ENCODE results near the gene CHDH. TPM values are rescaled to one million over a fixed set of nuclear protein-coding genes. Genes with fewer than 3 reads are reported as not detected.
A peak's percentile ranks its signal among the peaks of the same experiment; 100 is the strongest.

The CHDH gene
- total and polyA plus RNA-seq, 4 donors = 0.56 to 3.7 (median 0.86) TPM

DNA sequence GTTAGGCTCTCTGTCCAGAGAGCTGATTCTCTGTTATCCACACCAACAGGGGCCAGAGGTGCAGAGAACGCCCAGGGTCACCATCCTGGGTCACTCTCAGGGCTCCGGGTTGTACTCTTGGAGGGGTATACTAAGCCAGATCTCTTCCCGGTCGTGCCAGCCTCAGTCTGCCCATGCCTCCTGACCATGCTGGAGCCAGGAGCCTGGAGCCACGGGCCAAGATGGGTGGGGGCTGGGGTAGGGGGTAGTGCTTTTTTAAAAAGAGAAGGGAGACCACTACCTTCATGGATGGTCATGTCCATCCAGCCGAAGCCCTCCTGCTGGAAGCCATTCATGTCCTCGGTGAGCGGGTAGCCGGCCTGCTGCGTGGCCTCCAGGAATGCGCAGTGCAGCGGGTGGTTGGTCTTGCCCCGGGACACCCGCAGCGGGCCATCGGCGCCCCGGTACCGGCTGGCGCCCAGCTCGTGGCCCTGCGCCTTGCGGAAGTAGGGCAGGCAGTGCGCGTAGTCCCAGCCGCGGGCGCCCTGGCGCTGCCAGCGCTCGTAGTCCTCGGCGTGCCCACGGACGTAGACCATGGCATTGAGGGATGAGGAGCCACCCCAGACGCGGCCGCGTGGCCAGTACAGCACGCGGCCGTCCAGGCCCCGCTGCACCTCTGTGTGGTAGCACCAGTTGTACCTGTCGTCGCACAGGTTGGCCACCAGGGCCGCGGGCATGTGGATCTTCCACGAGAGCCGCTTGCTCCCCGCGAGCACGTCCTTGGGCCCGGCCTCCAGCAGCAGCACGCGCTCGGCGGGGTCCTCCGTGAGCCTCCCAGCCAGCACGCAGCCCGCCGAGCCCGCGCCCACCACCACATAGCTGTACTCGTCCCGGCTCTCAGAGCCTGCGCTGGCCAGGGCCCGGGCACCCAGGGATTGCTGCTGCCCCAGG is 22.9 kb downstream of the CHDH start:
- Histone ChIP-seq H3K27ac (ENCODE audit: low read depth in 1 of 2, low read length in 2 of 2) (no peak overlapping the region), H3K36me3 (ENCODE audit: control insufficient read depth in 1 of 2, insufficient read depth in 2 of 2, low read length in 1 of 2) (no peaks in the 10 kb centered on the region), H3K9me3 (ENCODE audit: control insufficient read depth, low read length) (no peaks in the 10 kb centered on the region), H3K4me1 (ENCODE audit: control insufficient read depth in 1 of 2, insufficient read depth in 2 of 2, low read length in 2 of 2) (no peaks in the 10 kb centered on the region), H3K27me3 (ENCODE audit: control insufficient read depth in 1 of 2, insufficient read depth in 2 of 2, low read length in 1 of 2) (no peaks in the 10 kb centered on the region), H3K4me3 (ENCODE audit: low read length in 2 of 2) (no peak overlapping the region)
- intact Hi-C loops (cut with DNase I) = no loop called here
- ATAC-seq (ENCODE audit: low FRiP score) (no peak), DNase-seq (peak in 1 of 2 donors; percentile 70)
- WGBS, 2 donors = 97% methylated on average over 67 of the region's 67 CpGs

DNA sequence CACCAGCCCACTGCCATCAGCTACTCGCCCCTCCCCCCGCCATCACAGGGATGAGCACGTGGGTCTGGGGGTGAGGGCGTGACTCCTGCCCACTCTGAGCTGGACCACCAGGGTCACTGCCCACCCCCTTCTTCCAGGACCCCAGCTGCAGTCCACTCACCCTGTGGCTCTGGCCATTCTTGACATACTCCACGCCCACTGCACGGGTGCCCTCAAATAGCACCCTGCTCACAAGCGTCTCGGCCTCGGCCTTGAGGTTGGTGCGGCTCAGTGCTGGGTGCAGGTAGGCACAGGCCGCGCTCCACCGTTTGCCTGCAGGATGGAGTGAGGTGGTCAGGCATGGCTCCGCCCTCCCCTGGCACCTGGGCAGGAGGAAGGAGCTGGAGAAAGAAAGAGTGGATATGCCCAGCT is 23.9 kb downstream of the CHDH start:
- WGBS, 2 donors = 84 to 90% methylated on average over 13 to 14 of the region's 14 CpGs
- intact Hi-C loops (cut with DNase I) = no loop called here
- no peak overlapping the region for H3K4me3 ChIP-seq (ENCODE audit: low read length in 2 of 2)
- no peaks in the 10 kb centered on the region for H3K9me3 ChIP-seq (ENCODE audit: control insufficient read depth, low read length)
- DNase-seq (peak in 1 of 2 donors; percentile 71), ATAC-seq (ENCODE audit: low FRiP score) (no peak)
- no peaks in the 10 kb centered on the region for H3K27me3 ChIP-seq (ENCODE audit: control insufficient read depth in 1 of 2, insufficient read depth in 2 of 2, low read length in 1 of 2)
- no peak overlapping the region for H3K27ac ChIP-seq (ENCODE audit: low read depth in 1 of 2, low read length in 2 of 2)
- no peaks in the 10 kb centered on the region for H3K36me3 ChIP-seq (ENCODE audit: control insufficient read depth in 1 of 2, insufficient read depth in 2 of 2, low read length in 1 of 2)
- H3K4me1 ChIP-seq (ENCODE audit: control insufficient read depth in 1 of 2, insufficient read depth in 2 of 2, low read length in 2 of 2) = no peaks in the 10 kb centered on the region

DNA sequence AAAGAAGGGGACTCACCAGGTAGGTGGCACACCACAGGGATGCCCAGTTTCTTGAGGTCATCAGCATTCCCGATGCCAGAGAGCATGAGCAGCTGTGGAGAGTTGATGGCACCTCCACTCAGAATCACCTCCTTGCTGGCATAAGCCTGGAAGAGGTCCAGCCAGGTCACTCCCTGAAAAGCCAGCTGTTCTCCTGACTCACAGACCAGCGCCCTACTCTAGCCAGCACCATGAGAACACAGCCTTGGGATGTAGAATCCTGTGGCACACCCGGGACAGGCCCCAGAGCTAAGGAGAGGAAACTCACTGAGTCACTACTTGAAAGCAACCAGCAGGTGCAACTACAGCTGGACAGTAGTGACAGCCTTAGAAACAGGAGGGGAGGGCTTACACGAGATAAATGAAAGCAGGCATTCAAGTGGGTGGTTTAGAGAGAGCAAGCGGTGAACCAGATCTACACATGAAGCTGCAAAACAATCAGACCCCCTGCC is 24.5 kb downstream of the CHDH start:
- H3K4me1 ChIP-seq (ENCODE audit: control insufficient read depth in 1 of 2, insufficient read depth in 2 of 2, low read length in 2 of 2) = no peaks in the 10 kb centered on the region
- H3K27ac ChIP-seq (ENCODE audit: low read depth in 1 of 2, low read length in 2 of 2) = no peak overlapping the region
- 73 to 78% methylated on average over 5 of the region's 5 CpGs for WGBS, 2 donors
- DNase-seq = no peak
- H3K4me3 ChIP-seq (ENCODE audit: low read length in 2 of 2) = no peak overlapping the region
- H3K27me3 ChIP-seq (ENCODE audit: control insufficient read depth in 1 of 2, insufficient read depth in 2 of 2, low read length in 1 of 2) = no peaks in the 10 kb centered on the region
- H3K36me3 ChIP-seq (ENCODE audit: control insufficient read depth in 1 of 2, insufficient read depth in 2 of 2, low read length in 1 of 2) = no peaks in the 10 kb centered on the region
- H3K9me3 ChIP-seq (ENCODE audit: control insufficient read depth, low read length) = no peaks in the 10 kb centered on the region
- no peak for ATAC-seq (ENCODE audit: low FRiP score)
- intact Hi-C loops (cut with DNase I) = no loop called here

DNA sequence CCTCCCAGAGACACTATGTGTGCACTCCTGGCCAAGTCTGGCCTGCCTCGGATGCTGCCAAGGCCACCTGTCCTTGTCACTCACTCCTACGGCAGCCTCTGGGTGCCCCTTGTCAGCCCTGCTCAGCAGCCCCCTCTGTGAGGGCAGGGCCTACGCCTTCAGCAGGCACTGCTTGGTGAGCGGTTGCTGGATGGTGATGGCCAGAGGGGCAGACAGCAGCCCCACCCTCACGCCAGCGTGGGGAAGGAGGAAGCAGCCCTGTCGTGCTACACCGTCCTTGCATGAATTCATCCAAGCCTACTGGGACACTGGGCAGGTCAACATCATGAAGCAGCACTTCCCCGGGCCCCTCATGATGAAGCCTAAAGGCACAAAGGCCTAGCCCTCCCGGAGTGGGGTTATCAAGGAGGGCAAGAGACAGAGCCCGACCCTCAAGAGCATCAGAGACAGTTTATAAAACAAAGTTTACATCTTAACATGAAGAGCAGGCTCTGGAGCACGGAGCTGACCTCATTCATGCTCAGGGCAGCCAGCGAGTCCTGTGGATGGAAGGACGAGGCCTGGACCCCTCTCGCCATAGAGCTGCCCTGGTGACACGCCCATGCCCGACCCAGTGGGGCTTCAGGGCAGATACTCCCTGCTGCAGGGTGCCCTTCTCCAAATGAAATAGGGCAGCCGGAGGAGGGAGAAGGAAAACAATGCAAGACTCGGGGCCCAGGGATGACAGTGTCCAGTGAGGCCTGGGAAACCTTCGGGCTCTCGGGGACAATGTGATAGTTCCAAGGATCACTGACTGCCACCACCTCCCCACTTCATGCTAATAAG is 25.3 kb downstream of the CHDH start:
- 91 to 94% methylated on average over 21 of the region's 21 CpGs for WGBS, 2 donors
- H3K9me3 ChIP-seq (ENCODE audit: control insufficient read depth, low read length) = no peaks in the 10 kb centered on the region
- no peaks in the 10 kb centered on the region for H3K27me3 ChIP-seq (ENCODE audit: control insufficient read depth in 1 of 2, insufficient read depth in 2 of 2, low read length in 1 of 2)
- no peak overlapping the region for H3K4me3 ChIP-seq (ENCODE audit: low read length in 2 of 2)
- no peaks in the 10 kb centered on the region for H3K36me3 ChIP-seq (ENCODE audit: control insufficient read depth in 1 of 2, insufficient read depth in 2 of 2, low read length in 1 of 2)
- intact Hi-C loops (cut with DNase I) = no loop called here
- no peaks in the 10 kb centered on the region for H3K4me1 ChIP-seq (ENCODE audit: control insufficient read depth in 1 of 2, insufficient read depth in 2 of 2, low read length in 2 of 2)
- H3K27ac ChIP-seq (ENCODE audit: low read depth in 1 of 2, low read length in 2 of 2) = no peak overlapping the region
- no peak for ATAC-seq (ENCODE audit: low FRiP score)
- peak in 1 of 2 donors; percentile 61 for DNase-seq

DNA sequence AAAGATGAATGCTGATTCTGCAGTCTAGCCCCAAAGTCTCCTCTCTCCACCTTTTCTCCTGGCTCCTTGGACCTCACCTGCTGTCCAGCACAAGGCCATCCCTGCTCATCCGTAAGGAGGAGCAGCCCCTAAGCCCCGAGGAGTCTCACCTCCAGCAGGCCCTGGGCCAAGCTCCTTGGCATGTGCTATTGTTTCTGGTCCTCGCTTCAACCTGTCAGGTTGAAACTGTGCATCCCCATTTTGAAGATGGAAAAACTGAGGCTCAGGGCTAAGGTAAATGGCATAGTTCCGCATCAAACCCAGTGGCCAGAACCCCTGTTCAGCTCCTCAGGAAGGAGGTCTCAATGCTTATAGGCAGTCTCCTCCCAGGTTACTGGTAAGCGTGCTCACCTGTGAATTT is 26.1 kb downstream of the CHDH start:
- Histone ChIP-seq H3K4me1 (ENCODE audit: control insufficient read depth in 1 of 2, insufficient read depth in 2 of 2, low read length in 2 of 2) (no peaks in the 10 kb centered on the region), H3K4me3 (ENCODE audit: low read length in 2 of 2) (no peak overlapping the region), H3K27me3 (ENCODE audit: control insufficient read depth in 1 of 2, insufficient read depth in 2 of 2, low read length in 1 of 2) (no peaks in the 10 kb centered on the region), H3K27ac (ENCODE audit: low read depth in 1 of 2, low read length in 2 of 2) (no peak overlapping the region), H3K9me3 (ENCODE audit: control insufficient read depth, low read length) (no peaks in the 10 kb centered on the region), H3K36me3 (ENCODE audit: control insufficient read depth in 1 of 2, insufficient read depth in 2 of 2, low read length in 1 of 2) (no peaks in the 10 kb centered on the region)
- WGBS, 2 donors = 93 to 94% methylated on average over 5 of the region's 5 CpGs
- DNase-seq (peak in 1 of 2 donors; percentile 37), ATAC-seq (ENCODE audit: low FRiP score) (no peak)
- intact Hi-C loops (cut with DNase I) = no loop called here

DNA sequence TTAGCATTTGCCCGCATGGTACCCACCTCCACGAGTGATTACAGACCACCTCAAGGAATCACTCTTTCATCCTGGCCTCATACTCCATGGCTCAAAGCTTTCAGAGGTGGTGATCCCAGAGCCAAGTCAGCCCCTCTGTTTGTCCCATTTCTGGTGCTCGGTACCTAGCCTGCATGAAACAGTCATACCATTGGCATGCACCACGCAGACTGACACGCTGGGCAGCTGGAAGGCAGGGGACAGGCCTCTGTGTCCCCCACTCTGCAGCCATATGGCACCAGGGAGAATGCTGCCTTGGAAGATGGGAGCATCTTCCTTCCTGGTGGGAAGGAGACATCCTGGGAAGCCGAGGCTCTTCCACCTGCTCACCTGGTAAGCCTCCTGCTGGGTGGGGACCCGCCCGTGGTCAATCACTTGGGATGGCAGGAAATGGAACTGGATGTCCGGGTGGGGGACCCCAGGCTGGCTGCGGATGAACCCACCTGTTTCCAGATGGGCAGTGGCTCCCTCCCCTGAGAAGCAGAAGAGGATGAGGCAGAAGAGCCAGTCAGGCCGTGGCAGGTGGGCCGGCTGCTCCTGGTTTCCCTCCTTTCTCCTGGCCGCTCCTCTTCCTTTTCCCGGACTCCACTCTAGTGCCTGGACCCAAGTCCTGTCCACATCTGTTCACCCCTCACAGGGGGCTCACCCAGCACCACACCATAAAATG is 26.9 kb downstream of the CHDH start:
- Histone ChIP-seq H3K4me3 (ENCODE audit: low read length in 2 of 2) (no peak overlapping the region), H3K27me3 (ENCODE audit: control insufficient read depth in 1 of 2, insufficient read depth in 2 of 2, low read length in 1 of 2) (no peaks in the 10 kb centered on the region), H3K36me3 (ENCODE audit: control insufficient read depth in 1 of 2, insufficient read depth in 2 of 2, low read length in 1 of 2) (no peaks in the 10 kb centered on the region), H3K27ac (ENCODE audit: low read depth in 1 of 2, low read length in 2 of 2) (no peak overlapping the region), H3K4me1 (ENCODE audit: control insufficient read depth in 1 of 2, insufficient read depth in 2 of 2, low read length in 2 of 2) (no peaks in the 10 kb centered on the region), H3K9me3 (ENCODE audit: control insufficient read depth, low read length) (no peaks in the 10 kb centered on the region)
- ATAC-seq (ENCODE audit: low FRiP score) = no peak
- intact Hi-C loops (cut with DNase I) = no loop called here
- peak in 1 of 2 donors; percentile 57 for DNase-seq
- WGBS, 2 donors = 92 to 96% methylated on average over 13 to 14 of the region's 14 CpGs

DNA sequence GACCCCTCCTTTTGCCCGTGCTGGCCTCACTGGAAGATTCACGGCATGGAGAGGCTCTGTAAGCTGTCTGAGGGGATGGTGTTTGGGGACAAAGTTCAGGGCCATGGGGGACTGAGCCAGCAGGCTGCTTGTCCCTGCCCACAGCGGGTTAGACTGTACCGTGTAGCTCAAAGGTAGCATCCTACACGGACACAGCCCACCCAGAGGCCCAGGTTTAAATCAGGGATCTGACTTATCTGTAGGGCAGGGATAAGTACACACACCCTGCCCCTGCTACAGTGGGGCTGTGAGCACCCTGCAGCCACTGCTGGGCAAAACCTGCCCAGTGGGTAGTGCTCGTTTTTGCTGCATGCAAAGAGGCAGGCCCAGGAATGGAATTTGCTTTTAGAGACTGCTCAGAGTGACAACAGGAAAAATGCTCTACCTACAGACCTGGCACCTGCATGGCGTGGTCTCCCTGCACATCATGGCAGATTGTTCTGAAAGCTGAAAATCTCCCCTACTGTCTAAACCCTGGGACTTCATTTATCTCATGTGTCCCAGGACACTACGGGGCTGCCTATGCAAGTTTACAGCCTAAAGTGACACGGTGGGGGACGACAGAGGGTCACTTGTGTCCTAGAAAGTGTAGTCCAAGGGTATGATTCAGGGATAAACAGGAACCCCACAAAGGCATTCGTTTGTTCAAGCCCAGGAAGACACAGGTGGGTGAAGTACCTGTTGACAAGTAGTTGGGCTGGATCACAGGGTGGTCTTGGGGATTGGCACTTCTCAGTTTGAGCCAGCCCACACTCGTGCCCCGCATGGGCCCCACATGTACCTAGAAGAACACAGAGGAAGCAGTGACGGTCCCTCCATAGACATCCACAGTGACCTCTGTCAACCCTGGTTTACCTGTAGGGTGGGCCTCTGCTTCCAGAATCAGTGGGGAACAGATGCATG is 27.7 kb downstream of the CHDH start:
- DNase-seq = peak in 1 of 2 donors; percentile 44
- H3K36me3 ChIP-seq (ENCODE audit: control insufficient read depth in 1 of 2, insufficient read depth in 2 of 2, low read length in 1 of 2) = no peaks in the 10 kb centered on the region
- H3K4me3 ChIP-seq (ENCODE audit: low read length in 2 of 2) = no peak overlapping the region
- no peaks in the 10 kb centered on the region for H3K27me3 ChIP-seq (ENCODE audit: control insufficient read depth in 1 of 2, insufficient read depth in 2 of 2, low read length in 1 of 2)
- no peak for ATAC-seq (ENCODE audit: low FRiP score)
- WGBS, 2 donors = 91 to 95% methylated on average over 14 of the region's 14 CpGs
- no peaks in the 10 kb centered on the region for H3K4me1 ChIP-seq (ENCODE audit: control insufficient read depth in 1 of 2, insufficient read depth in 2 of 2, low read length in 2 of 2)
- H3K9me3 ChIP-seq (ENCODE audit: control insufficient read depth, low read length) = no peaks in the 10 kb centered on the region
- intact Hi-C loops (cut with DNase I) = no loop called here
- H3K27ac ChIP-seq (ENCODE audit: low read depth in 1 of 2, low read length in 2 of 2) = no peak overlapping the region

Data from aorta (tissue), 5 donors.